Measurements from ENCODE around the gene FYN. TPM values are rescaled to one million over a fixed set of nuclear protein-coding genes. Genes with fewer than 3 reads are reported as not detected.

Gene FYN
- total and polyA plus RNA-seq, 4 experiments from 2014 or later = 338 to 713 (median 564) TPM

GRCh38 chr6:111725446-111726112, 147.7 kb downstream of the FYN start:
- CTCF ChIA-PET (ENCODE audit: partially characterized antibody) = interaction anchor here (0.9 to 2.3 kb wide), 13 partner anchors 9 to 271 kb away, joined by 3 to 8 read pairs (median 5); no protein-coding TSS in a partner anchor
- H3K27ac ChIP-seq (ENCODE audit: low read depth, low read length) = peak overlapping the region; percentile 36
- peaks cover 96% of the 10 kb centered on the region for H3K4me1 ChIP-seq (ENCODE audit: insufficient read depth, low read length)
- POLR2A ChIA-PET (ENCODE audit: partially characterized antibody) = interaction anchor here (0.7 to 4.2 kb wide), 11 partner anchors 9 to 100 kb away, joined by 3 to 33 read pairs (median 4); no protein-coding TSS in a partner anchor
- H3K36me3 ChIP-seq (ENCODE audit: insufficient read depth, low read length) = peaks cover 9% of the 10 kb centered on the region
- peak overlapping the region; percentile 88 to 97 (median 95) for H3K27ac Mint-ChIP-seq
- H3K36me3 Mint-ChIP-seq = peaks cover 53 to 61% of the 10 kb centered on the region in 2 donors
- H3K4me3 Mint-ChIP-seq = peak overlapping the region in 7 of 8 donors; percentile 17 to 86 (median 33)
- peaks cover 70 to 98% (median 85%) of the 10 kb centered on the region in 4 donors for H3K4me1 Mint-ChIP-seq
- intact Hi-C loops (cut with micrococcal nuclease) = loop anchor here (2.0 kb wide), 3 partner anchors 15 to 33 kb away; no protein-coding TSS in a partner anchor
- H3K9me3 Mint-ChIP-seq = peaks cover 0 to under 1% (median 0%) of the 10 kb centered on the region in 8 donors
- no peaks in the 10 kb centered on the region for H3K27me3 Mint-ChIP-seq
- no peak overlapping the region for H3K4me3 ChIP-seq (ENCODE audit: low read length in 2 of 2)
- H3K9me3 ChIP-seq (ENCODE audit: control insufficient read depth in 1 of 2, low read length in 2 of 2) = no peaks in the 10 kb centered on the region
- H3K27me3 ChIP-seq (ENCODE audit: insufficient read depth, low read length) = no peaks in the 10 kb centered on the region
- no peak for DNase-seq

DNA sequence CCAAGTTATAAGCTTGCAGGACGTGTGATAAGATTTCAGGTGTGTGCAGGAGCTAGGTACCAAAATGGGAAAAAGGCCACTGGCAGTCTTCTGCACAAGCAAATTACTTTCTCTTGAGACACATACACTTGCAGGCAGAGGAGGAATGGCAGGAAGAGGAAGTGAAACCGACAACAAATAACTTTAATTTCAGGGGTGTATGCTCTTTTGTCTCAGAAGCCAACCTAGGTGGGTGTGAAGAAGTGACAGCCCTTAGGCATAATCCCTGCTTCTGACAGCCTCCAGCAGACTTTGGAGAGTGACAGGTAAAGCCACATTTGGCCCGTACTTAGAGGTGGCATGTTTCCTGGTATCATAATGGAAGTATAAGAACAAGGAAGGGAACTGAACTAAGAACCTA, 148.7 kb downstream of the FYN start:
- H3K4me3 Mint-ChIP-seq = peak overlapping the region; percentile 50 to 86 (median 76)
- no peaks in the 10 kb centered on the region for H3K27me3 Mint-ChIP-seq
- Histone ChIP-seq H3K27ac (ENCODE audit: low read depth, low read length) (peak overlapping the region; percentile 36), H3K4me3 (ENCODE audit: low read length in 2 of 2) (peak overlapping the region in 1 of 2 donors; percentile 25), H3K36me3 (ENCODE audit: insufficient read depth, low read length) (peaks cover 15% of the 10 kb centered on the region), H3K9me3 (ENCODE audit: control insufficient read depth in 1 of 2, low read length in 2 of 2) (no peaks in the 10 kb centered on the region), H3K27me3 (ENCODE audit: insufficient read depth, low read length) (no peaks in the 10 kb centered on the region), H3K4me1 (ENCODE audit: insufficient read depth, low read length) (peaks cover 96% of the 10 kb centered on the region)
- H3K36me3 Mint-ChIP-seq = peaks cover 51 to 63% of the 10 kb centered on the region in 2 donors
- peaks cover 68 to 98% (median 85%) of the 10 kb centered on the region in 4 donors for H3K4me1 Mint-ChIP-seq
- ChIA-PET CTCF (ENCODE audit: partially characterized antibody) (interaction anchor here (1.0 to 3.6 kb wide), 6 partner anchors 10 to 273 kb away, joined by 3 to 16 read pairs (median 4); no protein-coding TSS in a partner anchor), POLR2A (ENCODE audit: partially characterized antibody) (interaction anchor here (0.7 to 4.2 kb wide), 8 partner anchors 12 to 249 kb away, joined by 3 to 33 read pairs (median 4); no protein-coding TSS in a partner anchor)
- peak overlapping the region; percentile 88 to 97 (median 95) for H3K27ac Mint-ChIP-seq
- intact Hi-C loops (cut with micrococcal nuclease) = loop anchor here (2.0 kb wide), 3 partner anchors 14 to 34 kb away; no protein-coding TSS in a partner anchor
- DNase-seq = peak in 3 of 5 donors; percentile 29 to 48 (median 35)
- H3K9me3 Mint-ChIP-seq = no peaks in the 10 kb centered on the region

DNA sequence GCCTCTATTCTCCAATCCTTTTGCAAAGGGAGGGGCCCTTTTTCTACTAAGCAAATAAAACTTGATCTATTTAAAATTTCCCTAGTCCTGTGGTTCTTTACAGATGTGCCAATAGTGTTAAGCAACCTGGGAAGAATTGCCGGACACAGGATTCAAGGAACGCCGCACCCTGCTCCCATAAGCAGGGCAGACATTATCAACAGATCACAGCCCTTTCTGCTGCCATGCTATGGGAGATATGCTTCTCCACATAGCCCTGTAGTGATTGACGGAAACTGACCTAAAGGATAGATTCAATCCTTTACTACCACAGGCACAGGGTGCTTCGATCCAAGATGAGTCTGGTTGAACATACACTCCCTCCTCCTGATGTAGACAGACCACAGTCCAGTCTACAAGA, 149.2 kb downstream of the FYN start:
- Mint-ChIP-seq H3K4me3 (peak overlapping the region; percentile 50 to 86 (median 76)), H3K27ac (peak overlapping the region; percentile 88 to 97 (median 95)), H3K4me1 (peaks cover 70 to 98% (median 85%) of the 10 kb centered on the region in 4 donors), H3K36me3 (peaks cover 52 to 68% of the 10 kb centered on the region in 2 donors), H3K27me3 (no peaks in the 10 kb centered on the region), H3K9me3 (no peaks in the 10 kb centered on the region)
- no peaks in the 10 kb centered on the region for H3K9me3 ChIP-seq (ENCODE audit: control insufficient read depth in 1 of 2, low read length in 2 of 2)
- POLR2A ChIA-PET (ENCODE audit: partially characterized antibody) = interaction anchor here (1.0 to 4.2 kb wide), 6 partner anchors 12 to 250 kb away, joined by 3 to 33 read pairs (median 8); no protein-coding TSS in a partner anchor
- peak overlapping the region; percentile 36 for H3K27ac ChIP-seq (ENCODE audit: low read depth, low read length)
- H3K36me3 ChIP-seq (ENCODE audit: insufficient read depth, low read length) = peaks cover 20% of the 10 kb centered on the region
- CTCF ChIA-PET (ENCODE audit: partially characterized antibody) = interaction anchor here (1.0 to 3.6 kb wide), 5 partner anchors 14 to 273 kb away, joined by 3 to 16 read pairs (median 5); no protein-coding TSS in a partner anchor
- no peak for DNase-seq
- H3K27me3 ChIP-seq (ENCODE audit: insufficient read depth, low read length) = no peaks in the 10 kb centered on the region
- intact Hi-C loops (cut with micrococcal nuclease) = loop anchor here (2.0 kb wide), 3 partner anchors 13 to 35 kb away; no protein-coding TSS in a partner anchor
- peaks cover 92% of the 10 kb centered on the region for H3K4me1 ChIP-seq (ENCODE audit: insufficient read depth, low read length)
- peak overlapping the region in 1 of 2 donors; percentile 25 for H3K4me3 ChIP-seq (ENCODE audit: low read length in 2 of 2)

GRCh38 chr6:111723412-111723970, 149.8 kb downstream of the FYN start:
- peaks cover 69 to 100% (median 87%) of the 10 kb centered on the region in 4 donors for H3K4me1 Mint-ChIP-seq
- H3K36me3 Mint-ChIP-seq = peaks cover 56 to 72% of the 10 kb centered on the region in 2 donors
- Histone ChIP-seq H3K27ac (ENCODE audit: low read depth, low read length) (peak overlapping the region; percentile 36), H3K36me3 (ENCODE audit: insufficient read depth, low read length) (peaks cover 25% of the 10 kb centered on the region), H3K9me3 (ENCODE audit: control insufficient read depth in 1 of 2, low read length in 2 of 2) (no peaks in the 10 kb centered on the region), H3K27me3 (ENCODE audit: insufficient read depth, low read length) (no peaks in the 10 kb centered on the region), H3K4me3 (ENCODE audit: low read length in 2 of 2) (peak overlapping the region in 1 of 2 donors; percentile 25), H3K4me1 (ENCODE audit: insufficient read depth, low read length) (peaks cover 92% of the 10 kb centered on the region)
- H3K27ac Mint-ChIP-seq = peak overlapping the region in 6 of 7 donors; percentile 46 to 97 (median 65)
- DNase-seq = no peak
- intact Hi-C loops (cut with micrococcal nuclease) = no loop called here
- POLR2A ChIA-PET (ENCODE audit: partially characterized antibody) = interaction anchor here (1.1 to 2.8 kb wide), 5 partner anchors 17 to 269 kb away, joined by 3 to 13 read pairs (median 6); no protein-coding TSS in a partner anchor
- H3K4me3 Mint-ChIP-seq = peak overlapping the region in 4 of 8 donors; percentile 13 to 86 (median 27)
- H3K9me3 Mint-ChIP-seq = no peaks in the 10 kb centered on the region
- CTCF ChIA-PET (ENCODE audit: partially characterized antibody) = interaction anchor here (1.3 to 3.8 kb wide), 11 partner anchors 13 to 321 kb away, joined by 3 to 19 read pairs (median 6); no protein-coding TSS in a partner anchor
- H3K27me3 Mint-ChIP-seq = no peaks in the 10 kb centered on the region

GRCh38 chr6:111722179-111722731, 151.0 kb downstream of the FYN start:
- CTCF ChIA-PET (ENCODE audit: partially characterized antibody) = interaction anchor here (0.7 to 3.8 kb wide), 26 partner anchors 10 to 322 kb away, joined by 3 to 19 read pairs (median 5); no protein-coding TSS in a partner anchor
- no peak overlapping the region for H3K4me3 ChIP-seq (ENCODE audit: low read length in 2 of 2)
- Mint-ChIP-seq H3K4me1 (peaks cover 64 to 89% (median 80%) of the 10 kb centered on the region in 4 donors), H3K9me3 (no peaks in the 10 kb centered on the region), H3K36me3 (peaks cover 52 to 78% of the 10 kb centered on the region in 2 donors), H3K27me3 (no peaks in the 10 kb centered on the region), H3K4me3 (peak overlapping the region in 4 of 8 donors; percentile 6 to 48 (median 34)), H3K27ac (peak overlapping the region; percentile 64 to 92 (median 88))
- peaks cover 34% of the 10 kb centered on the region for H3K36me3 ChIP-seq (ENCODE audit: insufficient read depth, low read length)
- intact Hi-C loops (cut with micrococcal nuclease) = no loop called here
- H3K27ac ChIP-seq (ENCODE audit: low read depth, low read length) = peak overlapping the region; percentile 0
- no peak for DNase-seq
- H3K9me3 ChIP-seq (ENCODE audit: control insufficient read depth in 1 of 2, low read length in 2 of 2) = no peaks in the 10 kb centered on the region
- peaks cover 81% of the 10 kb centered on the region for H3K4me1 ChIP-seq (ENCODE audit: insufficient read depth, low read length)
- no peaks in the 10 kb centered on the region for H3K27me3 ChIP-seq (ENCODE audit: insufficient read depth, low read length)
- POLR2A ChIA-PET (ENCODE audit: partially characterized antibody) = interaction anchor here (0.7 to 2.3 kb wide), 8 partner anchors 13 to 271 kb away, joined by 3 to 6 read pairs (median 3); partner anchors contain the start of gene FYN

GRCh38 chr6:111721753-111722154, 151.5 kb downstream of the FYN start:
- Histone ChIP-seq H3K27me3 (ENCODE audit: insufficient read depth, low read length) (no peaks in the 10 kb centered on the region), H3K9me3 (ENCODE audit: control insufficient read depth in 1 of 2, low read length in 2 of 2) (no peaks in the 10 kb centered on the region), H3K4me3 (ENCODE audit: low read length in 2 of 2) (no peak overlapping the region), H3K36me3 (ENCODE audit: insufficient read depth, low read length) (peaks cover 34% of the 10 kb centered on the region), H3K27ac (ENCODE audit: low read depth, low read length) (no peak overlapping the region), H3K4me1 (ENCODE audit: insufficient read depth, low read length) (peaks cover 76% of the 10 kb centered on the region)
- H3K27ac Mint-ChIP-seq = peak overlapping the region; percentile 77 to 92 (median 88)
- H3K4me3 Mint-ChIP-seq = peak overlapping the region in 3 of 8 donors; percentile 17 to 81 (median 39)
- intact Hi-C loops (cut with micrococcal nuclease) = no loop called here
- peak; percentile 46 to 57 (median 50) for DNase-seq
- ChIA-PET POLR2A (ENCODE audit: partially characterized antibody) (interaction anchor here (0.8 to 2.3 kb wide), 6 partner anchors 13 to 252 kb away, joined by 3 to 6 read pairs (median 3); partner anchors contain the start of gene FYN), CTCF (ENCODE audit: partially characterized antibody) (interaction anchor here (0.7 to 3.8 kb wide), 22 partner anchors 9 to 322 kb away, joined by 3 to 19 read pairs (median 5); no protein-coding TSS in a partner anchor)
- H3K27me3 Mint-ChIP-seq = no peaks in the 10 kb centered on the region
- H3K9me3 Mint-ChIP-seq = no peaks in the 10 kb centered on the region
- H3K4me1 Mint-ChIP-seq = peaks cover 61 to 84% (median 75%) of the 10 kb centered on the region in 4 donors
- peaks cover 50 to 78% of the 10 kb centered on the region in 2 donors for H3K36me3 Mint-ChIP-seq
